Naive thymus-derived CD4-positive, alpha-beta T cell (primary cell): ENCODE data around the gene LCK. TPM values are rescaled to one million over a fixed set of nuclear protein-coding genes. Genes with fewer than 3 reads are reported as not detected.

Experiments used
- ATAC-seq: fragments of 150-1000 bp; cut with Tn5 transposase; 2 replicates; pipeline ENCODE4 v1.10.0; 2021; ENCODE audit warnings: mild to moderate bottlenecking, moderate library complexity
- CTCF ChIA-PET: fragments of 350-600 bp; sonication (Branson Sonifier 250); formaldehyde crosslinking; loops from one replicate; lab custom pipeline; 2021; ENCODE audit warnings: antibody characterized with exemption; lab: Charles Lee
- POLR2A ChIA-PET: fragments of 350-600 bp; sonication (Branson Sonifier 250); formaldehyde crosslinking; loops from one replicate; lab custom pipeline; 2021; ENCODE audit warnings: antibody characterized with exemption, inconsistent platforms; lab: Charles Lee
- DNase-seq, 9 donors: peaks; one replicate each; pipeline versions ENCODE4 v3.0.0 to v3.0.0-alpha.2; 2020 to 2022; ENCODE audit warnings: mixed read lengths in 1 of 9
- H3K27ac ChIP-seq: one replicate; pipeline ENCODE4 v1.7.0; 2013; ENCODE audit warnings: mild to moderate bottlenecking, low read depth, low read length, moderate library complexity
- H3K27me3 ChIP-seq, 2 donors: one replicate each; pipeline ENCODE4 v1.7.0; 2013; ENCODE audit warnings: low read length in 2 of 2, mild to moderate bottlenecking in 2 of 2, moderate library complexity in 2 of 2; ENCODE audit not compliant: control insufficient read depth in 2 of 2, insufficient read depth in 2 of 2
- H3K36me3 ChIP-seq, 3 experiments: 1 replicate in 2 of 3; 2 replicates in 1 of 3; pipeline ENCODE4 v1.7.0; 2013; ENCODE audit warnings: low read length in 3 of 3, mild to moderate bottlenecking in 3 of 3, moderate library complexity in 1 of 3; ENCODE audit not compliant: insufficient read depth in 3 of 3, control insufficient read depth in 2 of 3
- H3K4me1 ChIP-seq, 2 donors: one replicate each; pipeline ENCODE4 v1.7.0; 2013; ENCODE audit warnings: low read length in 2 of 2, mild to moderate bottlenecking in 2 of 2, moderate library complexity in 1 of 2; ENCODE audit not compliant: control insufficient read depth in 2 of 2, insufficient read depth in 2 of 2
- H3K4me3 ChIP-seq: 2 replicates; pipeline ENCODE4 v1.7.0; 2013; ENCODE audit warnings: mild to moderate bottlenecking, low read length
- H3K9me3 ChIP-seq, 3 experiments: 1 replicate in 2 of 3; 2 replicates in 1 of 3; pipeline ENCODE4 v1.7.0; 2013; ENCODE audit warnings: low read length in 3 of 3; ENCODE audit not compliant: control insufficient read depth in 2 of 3
- H3K27ac Mint-ChIP-seq, 9 donors: one replicate each; pipeline ENCODE4 v1.8.0; 2020 to 2022; ENCODE audit warnings: mixed read lengths in 9 of 9, mild to moderate bottlenecking in 8 of 9, moderate library complexity in 5 of 9, inconsistent platforms in 2 of 9
- H3K27me3 Mint-ChIP-seq, 5 donors: one replicate each; pipeline ENCODE4 v1.8.0; 2021 to 2022; ENCODE audit warnings: mixed read lengths in 5 of 5, mild to moderate bottlenecking in 1 of 5
- H3K36me3 Mint-ChIP-seq, 5 donors: one replicate each; pipeline ENCODE4 v1.8.0; 2020 to 2022; ENCODE audit warnings: mixed read lengths in 5 of 5, mild to moderate bottlenecking in 3 of 5, inconsistent platforms in 1 of 5
- H3K4me1 Mint-ChIP-seq, 7 donors: one replicate each; pipeline ENCODE4 v1.8.0; 2020 to 2022; ENCODE audit warnings: mixed read lengths in 7 of 7, mild to moderate bottlenecking in 3 of 7, inconsistent platforms in 1 of 7
- H3K4me3 Mint-ChIP-seq, 10 donors: one replicate each; pipeline ENCODE4 v1.8.0; 2020 to 2022; ENCODE audit warnings: mild to moderate bottlenecking in 10 of 10, mixed read lengths in 10 of 10, moderate library complexity in 6 of 10, inconsistent platforms in 2 of 10
- H3K9me3 Mint-ChIP-seq, 11 donors: one replicate each; pipeline ENCODE4 v1.8.0; 2020 to 2022; ENCODE audit warnings: mixed read lengths in 11 of 11, mild to moderate bottlenecking in 4 of 11, inconsistent platforms in 1 of 11, moderate library complexity in 1 of 11
- intact Hi-C, 2 donors: fragments of 100-400 bp; cut with micrococcal nuclease; formaldehyde crosslinking; loops; one replicate each; pipeline ENCODE4 v1.15.1; 2023
- polyA plus RNA-seq, 2 donors: library from polyadenylated mRNA; unstranded; fragments of 300-500 nt; fragmentation: Illumina TruSeq; gene quantifications; one replicate each; pipeline ENCODE4 v1.2.3, GENCODE V29; 2021
- total RNA-seq, 6 experiments: library from RNA in 5 of 6; stranded (reverse) in 5 of 6; gene quantifications; 1 replicate in 5 of 6; 2 replicates in 1 of 6; pipeline ENCODE4 v1.2.3 and lab custom pipeline; 2021 to 2026

LCK gene
- total and polyA plus RNA-seq, 7 experiments from 2014 or later, result 245 to 1,109 (median 480) TPM

DNA sequence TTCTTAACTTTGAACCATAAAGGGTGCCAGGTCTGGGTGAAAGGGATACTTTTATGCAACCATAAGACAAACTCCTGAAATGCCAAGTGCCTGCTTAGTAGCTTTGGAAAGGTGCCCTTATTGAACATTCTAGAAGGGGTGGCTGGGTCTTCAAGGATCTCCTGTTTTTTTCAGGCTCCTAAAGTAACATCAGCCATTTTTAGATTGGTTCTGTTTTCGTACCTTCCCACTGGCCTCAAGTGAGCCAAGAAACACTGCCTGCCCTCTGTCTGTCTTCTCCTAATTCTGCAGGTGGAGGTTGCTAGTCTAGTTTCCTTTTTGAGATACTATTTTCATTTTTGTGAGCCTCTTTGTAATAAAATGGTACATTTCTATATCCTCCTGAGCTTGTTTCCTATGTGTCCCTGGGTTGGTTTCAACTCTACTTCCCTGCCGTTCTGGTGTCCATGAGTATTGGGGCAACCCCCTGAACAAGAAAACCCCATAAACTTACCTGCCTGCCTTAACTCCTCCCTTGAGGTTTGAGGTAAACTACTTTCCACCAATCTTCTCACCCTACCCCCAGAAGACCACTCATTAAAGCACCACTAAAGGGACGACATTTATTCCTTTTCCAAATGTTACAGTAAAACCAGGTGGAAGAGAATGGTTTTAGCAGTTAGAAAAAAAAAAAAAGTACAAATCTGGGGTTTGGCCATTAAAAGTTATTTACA is 82.3 kb downstream of the LCK start:
- intact Hi-C loops, result no loop called here
- H3K36me3 ChIP-seq, result peaks cover 15 to 44% (median 23%) of the 10 kb centered on the region in 3 experiments

DNA sequence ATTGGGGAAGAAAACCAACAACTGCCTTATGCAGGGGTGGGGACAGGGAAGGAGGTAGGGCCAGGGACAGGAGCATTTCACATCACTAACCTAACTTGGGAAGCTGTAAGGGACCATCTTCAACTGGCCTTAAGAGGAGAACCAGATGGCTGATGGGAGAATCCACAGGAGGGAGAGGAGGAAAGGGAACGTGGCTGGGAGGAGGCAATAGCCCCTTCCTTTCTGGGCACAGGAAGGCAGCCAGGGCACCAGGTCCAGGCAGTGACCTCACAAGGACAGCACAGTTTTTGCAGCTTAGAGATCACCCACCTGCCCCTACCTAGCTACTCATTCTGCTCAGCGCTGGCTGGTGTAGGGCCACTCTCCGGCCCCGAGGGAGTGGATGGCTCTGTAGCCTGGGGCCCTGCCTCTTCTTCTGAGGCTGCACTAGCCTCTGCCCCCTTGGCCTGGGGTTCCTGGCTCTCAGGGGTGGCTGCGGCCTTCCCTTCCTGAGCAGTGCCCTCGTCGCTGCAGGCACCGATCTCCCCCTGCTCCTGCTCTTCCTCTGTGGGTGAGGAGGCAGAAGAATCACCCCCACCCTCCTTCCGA is 83.3 kb downstream of the LCK start:
- Mint-ChIP-seq H3K4me3 (peak overlapping the region; percentile 82 to 93 (median 90)), H3K9me3 (no peaks in the 10 kb centered on the region), H3K27me3 (no peaks in the 10 kb centered on the region), H3K4me1 (peaks cover 35 to 52% (median 45%) of the 10 kb centered on the region in 7 donors), H3K27ac (peak overlapping the region; percentile 66 to 95 (median 89)), H3K36me3 (peaks cover 8 to 21% (median 10%) of the 10 kb centered on the region in 5 donors)
- Histone ChIP-seq H3K4me3 (peak overlapping the region; percentile 60), H3K9me3 (no peaks in the 10 kb centered on the region), H3K36me3 (peaks cover 6 to 34% (median 18%) of the 10 kb centered on the region in 3 experiments), H3K27ac (peak overlapping the region; percentile 70), H3K27me3 (no peaks in the 10 kb centered on the region), H3K4me1 (peaks cover 20 to 33% of the 10 kb centered on the region in 2 donors)
- CTCF ChIA-PET, result interaction anchor here (0.6 kb wide), 2 partner anchors 18 to 43 kb away, joined by 3 read pairs; partner anchors contain the start of gene HDAC1
- ATAC-seq, result no peak
- DNase-seq, result no peak
- POLR2A ChIA-PET, result interaction anchor here (0.7 to 6.3 kb wide), 7 partner anchors 12 to 94 kb away, joined by 3 to 64 read pairs (median 4); no protein-coding TSS in a partner anchor
- intact Hi-C loops, result loop anchor here in 1 of 2 donors (2.0 kb wide), 1 partner anchor 86 kb away; no protein-coding TSS in a partner anchor

More for the DNA sequence above, 82.3 kb downstream of the LCK start:
- H3K4me3 ChIP-seq, result no peak overlapping the region
- H3K27ac Mint-ChIP-seq, result peak overlapping the region; percentile 5 to 95 (median 80)
- ChIA-PET POLR2A (interaction anchor here (0.7 to 6.3 kb wide), 9 partner anchors 11 to 122 kb away, joined by 3 to 64 read pairs (median 4); partner anchors contain the start of gene LCK), CTCF (interaction anchor here (0.6 to 1.8 kb wide), 6 partner anchors 12 to 93 kb away, joined by 3 to 6 read pairs (median 4); no protein-coding TSS in a partner anchor)
- no peak for ATAC-seq
- H3K9me3 Mint-ChIP-seq, result no peaks in the 10 kb centered on the region
- H3K9me3 ChIP-seq, result no peaks in the 10 kb centered on the region
- peak overlapping the region; percentile 70 for H3K27ac ChIP-seq
- H3K27me3 ChIP-seq, result no peaks in the 10 kb centered on the region
- H3K36me3 Mint-ChIP-seq, result peaks cover 8 to 27% (median 13%) of the 10 kb centered on the region in 5 donors
- H3K27me3 Mint-ChIP-seq, result no peaks in the 10 kb centered on the region
- peaks cover 31 to 50% (median 41%) of the 10 kb centered on the region in 7 donors for H3K4me1 Mint-ChIP-seq
- peaks cover 20 to 33% of the 10 kb centered on the region in 2 donors for H3K4me1 ChIP-seq
- DNase-seq, result no peak
- peak overlapping the region; percentile 1 to 93 (median 80) for H3K4me3 Mint-ChIP-seq

DNA sequence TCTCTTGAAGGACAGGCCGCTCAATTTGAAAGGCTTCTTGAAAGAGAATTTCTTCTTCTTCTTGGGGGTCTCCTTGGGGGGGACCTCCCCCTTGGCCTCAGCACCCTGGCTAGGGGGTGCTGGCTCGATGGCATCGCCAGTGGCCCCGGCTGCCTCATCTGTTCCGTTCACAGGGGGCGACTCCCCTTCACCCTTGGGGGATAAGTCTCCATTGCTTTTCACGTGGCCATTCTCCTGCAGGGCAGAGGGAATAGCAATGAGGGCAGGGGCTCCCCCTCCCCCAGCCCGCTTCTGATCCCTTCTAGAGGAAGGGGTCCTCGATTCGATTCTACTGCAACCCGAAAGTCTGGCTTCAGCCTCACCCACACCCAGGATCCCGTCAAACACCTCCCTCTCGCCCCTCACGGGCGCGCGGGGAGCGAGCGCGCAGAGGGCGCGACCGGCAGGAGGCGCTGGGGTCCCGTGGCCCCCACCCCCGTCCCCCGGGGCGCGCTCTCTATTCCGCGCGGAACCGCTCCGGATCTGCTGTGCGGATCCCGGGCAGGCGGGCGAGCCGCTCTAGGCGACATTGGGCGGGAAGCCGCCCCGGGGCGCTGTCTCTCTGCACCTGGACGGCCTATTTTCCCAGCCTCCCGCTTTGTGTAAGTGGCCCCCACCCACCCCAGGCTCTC is 83.9 kb downstream of the LCK start:
- peaks cover 38 to 52% (median 45%) of the 10 kb centered on the region in 7 donors for H3K4me1 Mint-ChIP-seq
- peaks cover 6 to 17% (median 8%) of the 10 kb centered on the region in 5 donors for H3K36me3 Mint-ChIP-seq
- ChIA-PET POLR2A (interaction anchor here (0.8 to 6.3 kb wide), 28 partner anchors 11 to 195 kb away, joined by 3 to 64 read pairs (median 10); partner anchors contain the start of genes BSDC1, CCDC28B, HDAC1 and IQCC), CTCF (interaction anchor here (1.4 to 3.0 kb wide), 3 partner anchors 55 to 119 kb away, joined by 4 to 14 read pairs (median 13); no protein-coding TSS in a partner anchor)
- peak overlapping the region; percentile 74 to 95 (median 89) for H3K27ac Mint-ChIP-seq
- DNase-seq (peak; percentile 63 to 77 (median 71)), ATAC-seq (peak; percentile 67)
- peak overlapping the region; percentile 70 for H3K27ac ChIP-seq
- peaks cover 6 to 28% (median 12%) of the 10 kb centered on the region in 3 experiments for H3K36me3 ChIP-seq
- no peaks in the 10 kb centered on the region for H3K27me3 Mint-ChIP-seq
- no peaks in the 10 kb centered on the region for H3K27me3 ChIP-seq
- H3K4me1 ChIP-seq, result peaks cover 20 to 33% of the 10 kb centered on the region in 2 donors
- H3K4me3 ChIP-seq, result peak overlapping the region; percentile 60
- no peaks in the 10 kb centered on the region for H3K9me3 ChIP-seq
- intact Hi-C loops, result loop anchor here (1.0 to 5.0 kb wide), 12 partner anchors 13 to 688 kb away; partner anchors contain the start of genes BSDC1 (in 1 of the 2), HDAC1 (in 1 of the 2), TMEM39B (in 1 of the 2) and TXLNA (in 1 of the 2)
- no peaks in the 10 kb centered on the region for H3K9me3 Mint-ChIP-seq
- peak overlapping the region; percentile 82 to 93 (median 90) for H3K4me3 Mint-ChIP-seq

DNA sequence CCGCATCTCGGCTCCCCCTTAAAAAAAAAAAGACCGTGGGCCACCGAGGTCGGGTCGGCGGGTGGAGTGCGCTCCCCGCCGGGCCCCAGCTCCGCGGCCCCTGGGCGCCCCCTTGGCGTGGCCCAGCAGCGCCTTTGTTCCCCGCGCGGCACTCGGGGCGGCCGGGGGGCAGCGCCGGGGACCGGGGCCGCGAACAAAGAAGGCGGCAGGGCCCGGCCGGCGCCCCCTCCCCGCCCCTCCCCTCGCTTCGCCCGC is 84.4 kb downstream of the LCK start:
- ATAC-seq (peak; percentile 4), DNase-seq (no peak)
- Mint-ChIP-seq H3K27me3 (peaks cover 0 to 1% (median 0%) of the 10 kb centered on the region in 5 donors), H3K4me3 (peak overlapping the region in 7 of 10 donors; percentile 82 to 93 (median 91)), H3K4me1 (peaks cover 38 to 52% (median 45%) of the 10 kb centered on the region in 7 donors), H3K36me3 (peaks cover 6 to 17% (median 8%) of the 10 kb centered on the region in 5 donors), H3K9me3 (no peaks in the 10 kb centered on the region), H3K27ac (no peak overlapping the region)
- CTCF ChIA-PET, result interaction anchor here (0.7 to 3.0 kb wide), 8 partner anchors 10 to 126 kb away, joined by 3 to 14 read pairs (median 4); partner anchors contain the start of genes BSDC1 and DCDC2B
- H3K9me3 ChIP-seq, result no peaks in the 10 kb centered on the region
- H3K4me3 ChIP-seq, result peak overlapping the region; percentile 60
- no peaks in the 10 kb centered on the region for H3K27me3 ChIP-seq
- intact Hi-C loops, result loop anchor here (1.0 to 5.0 kb wide), 12 partner anchors 13 to 688 kb away; partner anchors contain the start of genes BSDC1 (in 1 of the 2), HDAC1 (in 1 of the 2), TMEM39B (in 1 of the 2) and TXLNA (in 1 of the 2)
- POLR2A ChIA-PET, result interaction anchor here (0.8 to 6.3 kb wide), 29 partner anchors 7 to 195 kb away, joined by 3 to 64 read pairs (median 13); partner anchors contain the start of genes BSDC1, CCDC28B, HDAC1 and IQCC
- peaks cover 6 to 24% (median 11%) of the 10 kb centered on the region in 3 experiments for H3K36me3 ChIP-seq
- H3K27ac ChIP-seq, result peak overlapping the region; percentile 70
- H3K4me1 ChIP-seq, result peaks cover 20 to 33% of the 10 kb centered on the region in 2 donors

Other genes with a start within 250 kb of the LCK start
- 100 to 1,000 TPM in 3 of 5 experiments, 10 to 100 TPM in 2; 89.2 to 162 (median 125) TPM for gene KHDRBS1, start 237.4 kb upstream of the LCK start, total RNA-seq
- gene KHDRBS1, start 237.4 kb upstream of the LCK start, polyA plus RNA-seq, result 100 to 1,000 TPM; 108 to 116 TPM
- 10 to 100 TPM; 11.4 to 35.9 (median 26.4) TPM for gene TMEM39B, start 178.3 kb upstream of the LCK start, total RNA-seq
- 1 to 10 TPM; 2.7 to 4.9 TPM for gene TMEM39B, start 178.3 kb upstream of the LCK start, polyA plus RNA-seq
- 10 to 100 TPM; 47.4 to 63.7 (median 51.6) TPM for gene KPNA6, start 143.2 kb upstream of the LCK start, total RNA-seq
- 10 to 100 TPM; 19.5 to 26.8 TPM for gene KPNA6, start 143.2 kb upstream of the LCK start, polyA plus RNA-seq
- gene TXLNA, start 71.6 kb upstream of the LCK start, total RNA-seq, result 10 to 100 TPM; 16.7 to 83.3 (median 36.3) TPM
- gene TXLNA, start 71.6 kb upstream of the LCK start, polyA plus RNA-seq, result 10 to 100 TPM; 20.4 to 31.4 TPM
- gene CCDC28B, start 50.7 kb upstream of the LCK start, total RNA-seq, result 10 to 100 TPM in 1 of 5 experiments, 1 to 10 TPM in 4; 6.2 to 39.0 (median 8.7) TPM
- 10 to 100 TPM; 11.7 to 16.1 TPM for gene CCDC28B, start 50.7 kb upstream of the LCK start, polyA plus RNA-seq
- 1 to 10 TPM; 2.3 to 4.6 (median 2.5) TPM for gene IQCC, start 45.6 kb upstream of the LCK start, total RNA-seq
- 1 to 10 TPM; 1.8 to 3.0 TPM for gene IQCC, start 45.6 kb upstream of the LCK start, polyA plus RNA-seq
- not detected for gene DCDC2B, start 42.2 kb upstream of the LCK start, total RNA-seq
- gene DCDC2B, start 42.2 kb upstream of the LCK start, polyA plus RNA-seq, result under 1 TPM in 1 of 2 donors, not detected in 1; 0.25 TPM
- gene TMEM234, start 28.9 kb upstream of the LCK start, total RNA-seq, result 10 to 100 TPM; 15.9 to 29.6 (median 21.4) TPM
- 1 to 10 TPM; 5.9 to 6.1 TPM for gene TMEM234, start 28.9 kb upstream of the LCK start, polyA plus RNA-seq
- 100 to 1,000 TPM in 3 of 5 experiments, 10 to 100 TPM in 2; 82.6 to 182 (median 104) TPM for gene EIF3I, start 28.9 kb upstream of the LCK start, total RNA-seq
- gene EIF3I, start 28.9 kb upstream of the LCK start, polyA plus RNA-seq, result 100 to 1,000 TPM; 185 to 189 TPM
- 1 to 10 TPM in 3 of 5 experiments, under 1 TPM in 2; 0.48 to 2.0 (median 1.4) TPM for gene FAM167B, start 4.0 kb upstream of the LCK start, total RNA-seq
- not detected for gene FAM167B, start 4.0 kb upstream of the LCK start, polyA plus RNA-seq
- 100 to 1,000 TPM in 4 of 5 experiments, 10 to 100 TPM in 1; 81.8 to 205 (median 174) TPM for gene HDAC1, start 40.8 kb downstream of the LCK start, total RNA-seq
- gene HDAC1, start 40.8 kb downstream of the LCK start, polyA plus RNA-seq, result 100 to 1,000 TPM; 170 to 209 TPM
- 10 to 100 TPM; 22.2 to 70.2 (median 41.7) TPM for gene MARCKSL1, start 85.0 kb downstream of the LCK start, total RNA-seq
- gene MARCKSL1, start 85.0 kb downstream of the LCK start, polyA plus RNA-seq, result 100 to 1,000 TPM; 175 to 222 TPM
- gene FAM229A, start 111.2 kb downstream of the LCK start, total RNA-seq, result 10 to 100 TPM; 11.9 to 37.6 (median 27.7) TPM
- gene FAM229A, start 111.2 kb downstream of the LCK start, polyA plus RNA-seq, result 1 to 10 TPM in 1 of 2 donors, under 1 TPM in 1; 0.32 to 2.5 TPM
- 1 to 10 TPM in 4 of 5 experiments, under 1 TPM in 1; 0.77 to 7.2 (median 2.7) TPM for gene TSSK3, start 111.3 kb downstream of the LCK start, total RNA-seq
- gene TSSK3, start 111.3 kb downstream of the LCK start, polyA plus RNA-seq, result 1 to 10 TPM in 1 of 2 donors, under 1 TPM in 1; 0.50 to 3.2 TPM
- gene BSDC1, start 143.2 kb downstream of the LCK start, total RNA-seq, result 100 to 1,000 TPM in 4 of 5 experiments, 10 to 100 TPM in 1; 51.7 to 186 (median 121) TPM
- 10 to 100 TPM; 37.6 to 54.9 TPM for gene BSDC1, start 143.2 kb downstream of the LCK start, polyA plus RNA-seq
- gene ZBTB8B, start 213.8 kb downstream of the LCK start, total RNA-seq, result under 1 TPM in 1 of 5 experiments, not detected in 4; 0.02 TPM
- gene ZBTB8B, start 213.8 kb downstream of the LCK start, polyA plus RNA-seq, result not detected